HCT116 (cell line): ENCODE results near the gene POLR3GL. TPM values are rescaled to one million over a fixed set of nuclear protein-coding genes. Genes with fewer than 3 reads are reported as not detected.

Experiments
- ATAC-seq: fragments of 200-7000 bp; cut with Tn5 transposase; 2 replicates; pipeline ENCODE4 v1.9.1; 2020; ENCODE audit warnings: mild to moderate bottlenecking, moderate library complexity
- BruUV-seq: library from RNA; stranded (reverse); fragments of 400-500 nt; replicated peaks from 2 replicates; lab custom pipeline; 2021; lab: Mats Ljungman, UMichigan
- CTCF ChIA-PET: fragments of 300-600 bp; sonication (Branson Sonifier 250); formaldehyde crosslinking; loops from one replicate; lab custom pipeline; 2021; ENCODE audit warnings: antibody characterized with exemption; lab: Charles Lee
- POLR2A ChIA-PET: fragments of 300-600, 350-600 bp; sonication (Branson Sonifier 250); formaldehyde crosslinking; loops from one replicate; lab custom pipeline; 2021; ENCODE audit warnings: antibody characterized with exemption; lab: Charles Lee
- RAD21 ChIA-PET, 2 experiments: fragments of 300-600 bp; sonication (Branson Sonifier 250); formaldehyde crosslinking; loops; one replicate each; lab custom pipeline; 2023; ENCODE audit warnings: low total read pairs in 2 of 2; ENCODE audit not compliant: uncharacterized antibody in 2 of 2, unreplicated experiment in 2 of 2, low non-redundant PET in 1 of 2; lab: Charles Lee
- DNase-seq: peaks from one replicate; pipeline ENCODE4 v3.0.0-alpha.2; 2010; ENCODE audit warnings: low read depth, low spot score
- H2AFZ ChIP-seq: fragments of 200-600 bp; shearing (Covaris generic), sonication (generic); 2 replicates; pipeline ENCODE4 v1.6.1; 2017; ENCODE audit warnings: low read depth, mixed run types, mixed read lengths, antibody characterized with exemption, low read length; ENCODE audit not compliant: poor library complexity, severe bottlenecking
- H3K27ac ChIP-seq: 2 replicates; pipeline ENCODE4 v1.5.1; 2012; ENCODE audit warnings: low read depth, low read length
- H3K27me3 ChIP-seq: fragments of 200-600 bp; sonication (generic); 2 replicates; pipeline ENCODE4 v1.6.1; 2016; ENCODE audit warnings: mixed run types, low read length, mixed read lengths; ENCODE audit not compliant: insufficient read depth
- H3K36me3 ChIP-seq, 2 experiments: fragments of 200-500 bp in 1 of 2; fragments of 200-600 bp in 1 of 2; sonication (Bioruptor generic) in 1 of 2; sonication (generic) in 1 of 2; 2 replicates each; pipeline versions ENCODE4 v1.5.1 to v1.6.1; 2014 to 2016; ENCODE audit warnings: low read length in 2 of 2, inconsistent platforms in 1 of 2, mixed read lengths in 1 of 2, mixed run types in 1 of 2; ENCODE audit not compliant: insufficient read depth in 2 of 2, control insufficient read depth in 1 of 2
- H3K4me1 ChIP-seq, 2 experiments: fragments of 200-600 bp in 1 of 2; sonication (generic) in 1 of 2; 2 replicates each; pipeline versions ENCODE4 v1.5.1 to v1.6.1; 2012 to 2017; ENCODE audit warnings: low read length in 2 of 2, inconsistent platforms in 1 of 2, mild to moderate bottlenecking in 1 of 2, mixed read lengths in 1 of 2, mixed run types in 1 of 2, moderate library complexity in 1 of 2; ENCODE audit not compliant: insufficient read depth in 2 of 2, control insufficient read depth in 1 of 2
- H3K4me2 ChIP-seq: fragments of 200-600 bp; sonication (generic); 2 replicates; pipeline ENCODE4 v1.6.1; 2017; ENCODE audit warnings: mixed run types, low read length, mixed read lengths
- H3K4me3 ChIP-seq, 2 experiments: fragments of 200-600 bp in 1 of 2; sonication (generic) in 1 of 2; replicated peaks in 1 of 2; 2 replicates each; pipeline ENCODE4 v1.5.1; 2011 to 2016; ENCODE audit warnings: low read length in 2 of 2, control low read depth in 1 of 2, low read depth in 1 of 2, mild to moderate bottlenecking in 1 of 2, mixed read lengths in 1 of 2, mixed run types in 1 of 2
- H3K79me2 ChIP-seq: fragments of 200-600 bp; sonication (generic); 2 replicates; pipeline ENCODE4 v1.6.1; 2017; ENCODE audit warnings: mild to moderate bottlenecking, mixed run types, low read length, moderate library complexity, mixed read lengths; ENCODE audit not compliant: insufficient read depth
- H3K9ac ChIP-seq: fragments of 200-600 bp; sonication (generic); 2 replicates; pipeline ENCODE4 v1.6.1; 2016; ENCODE audit warnings: low read length, mixed read lengths
- H3K9me2 ChIP-seq: fragments of 200-600 bp; sonication (generic), shearing (Covaris generic); 2 replicates; pipeline ENCODE4 v1.6.1; 2017; ENCODE audit warnings: mixed run types, mild to moderate bottlenecking, moderate library complexity; ENCODE audit not compliant: insufficient read depth
- H3K9me3 ChIP-seq, 2 experiments: fragments of 200-500 bp in 1 of 2; fragments of 200-600 bp in 1 of 2; sonication (Bioruptor generic) in 1 of 2; sonication (generic) in 1 of 2; 2 replicates each; pipeline ENCODE4 v1.6.1; 2014 to 2017; ENCODE audit warnings: low read length in 2 of 2, mixed read lengths in 2 of 2, inconsistent platforms in 1 of 2, low read depth in 1 of 2, mild to moderate bottlenecking in 1 of 2, mixed run types in 1 of 2, moderate library complexity in 1 of 2; ENCODE audit not compliant: control insufficient read depth in 1 of 2, insufficient read depth in 1 of 2
- H4K20me1 ChIP-seq: fragments of 200-600 bp; sonication (generic), shearing (Covaris generic); 2 replicates; pipeline ENCODE4 v1.6.1; 2017; ENCODE audit warnings: mixed run types, mild to moderate bottlenecking, moderate library complexity; ENCODE audit not compliant: insufficient read depth
- POLR2A ChIP-seq: IDR thresholded peaks from 2 replicates; pipeline ENCODE4 v1.7.0; 2011; ENCODE audit warnings: borderline replicate concordance; ENCODE audit not compliant: insufficient read depth, insufficient read length; ENCODE audit errors: extremely low read depth
- POLR2AphosphoS5 ChIP-seq: IDR thresholded peaks from 2 replicates; pipeline ENCODE4 v1.6.1; 2011; ENCODE audit warnings: mild to moderate bottlenecking, low read depth, low read length, moderate library complexity
- SP1 ChIP-seq: IDR thresholded peaks from 2 replicates; pipeline ENCODE4 v1.6.1; 2012; ENCODE audit warnings: low read depth
- intact Hi-C: fragments of 100-400 bp; cut with micrococcal nuclease; formaldehyde crosslinking; loops from 2 replicates; pipeline ENCODE4 v1.10.0; 2022
- total RNA-seq: library from RNA; stranded (reverse); gene quantifications from one replicate; pipeline ENCODE4 v1.2.1, GENCODE V29; 2021; ENCODE audit not compliant: unreplicated experiment
- TF ChIP-seq, protein P1 (sequence below), 3 experiments: fragments of 200-600 bp in 1 of 3; sonication (generic) in 1 of 3; IDR thresholded peaks in 2 of 3; conservative IDR thresholded peaks in 1 of 3; 2 replicates each; pipeline ENCODE4 v1.5.1; 2012 to 2017; ENCODE audit warnings: low read depth in 2 of 3, low read length in 2 of 3, antibody characterized with exemption in 1 of 3, borderline replicate concordance in 1 of 3, control low read depth in 1 of 3, mild to moderate bottlenecking in 1 of 3, mixed read lengths in 1 of 3, mixed run types in 1 of 3, moderate library complexity in 1 of 3; ENCODE audit not compliant: insufficient read depth in 1 of 3
- TF ChIP-seq, protein P2 (sequence below): IDR thresholded peaks from 2 replicates; pipeline ENCODE4 v1.6.1; 2011; ENCODE audit warnings: mild to moderate bottlenecking, low read length, moderate library complexity; ENCODE audit not compliant: insufficient replicate concordance; ENCODE audit errors: extremely low read depth

POLR3GL gene
- total RNA-seq, 1 experiment from 2014 or later: 17.9 TPM

DNA sequence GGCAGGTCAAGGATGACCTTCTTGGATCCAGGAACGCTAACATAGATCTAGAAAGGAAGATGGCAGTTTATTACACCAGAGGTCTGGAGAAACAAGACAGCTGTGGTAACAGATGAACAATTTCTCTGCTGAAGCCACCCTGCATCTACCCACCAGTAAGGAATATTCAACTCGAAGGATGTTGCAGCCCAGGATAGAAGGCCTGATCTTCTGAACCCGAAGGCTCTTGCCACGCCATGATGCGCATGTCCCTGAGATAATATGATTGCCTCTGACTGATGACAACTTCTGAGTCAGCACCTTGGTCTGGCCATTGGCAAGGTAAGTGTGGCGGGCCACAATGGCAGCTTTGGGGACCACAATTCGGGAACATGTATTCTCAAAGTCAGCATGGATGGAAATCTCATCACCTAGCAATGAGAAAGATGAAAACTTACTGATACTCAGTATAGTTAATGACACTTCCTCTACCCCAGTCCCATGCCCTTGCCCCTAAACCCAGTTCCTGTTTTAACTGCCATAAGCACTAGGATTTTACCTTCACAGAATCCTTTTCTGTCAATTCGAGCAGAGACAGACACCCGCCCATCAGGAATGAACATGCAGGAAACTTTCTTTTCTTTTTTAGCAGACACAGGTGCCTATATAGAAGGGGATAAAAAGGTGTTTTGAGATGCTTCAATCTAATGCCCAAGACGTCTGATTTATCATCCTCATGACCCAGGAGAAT, 30.1 kb downstream of the POLR3GL start:
- H3K9ac ChIP-seq: no peak overlapping the region

More for the DNA sequence above, 30.1 kb downstream of the POLR3GL start:
- Histone ChIP-seq H3K79me2 (no peaks in the 10 kb centered on the region), H2AFZ (no peak overlapping the region), H3K9me2 (no peaks in the 10 kb centered on the region), H3K9me3 (no peaks in the 10 kb centered on the region), H3K36me3 (no peaks in the 10 kb centered on the region), H3K4me3 (no peak overlapping the region), H4K20me1 (no peaks in the 10 kb centered on the region), H3K27ac (no peak overlapping the region), H3K4me2 (no peak overlapping the region), H3K4me1 (peaks cover 2 to 5% of the 10 kb centered on the region in 2 experiments; a peak in 2 of 4 replicates), H3K27me3 (no peaks in the 10 kb centered on the region)
- no TSS peak for BruUV-seq
- TF ChIP-seq SP1: no peak
- TF ChIP-seq, protein P1, sequence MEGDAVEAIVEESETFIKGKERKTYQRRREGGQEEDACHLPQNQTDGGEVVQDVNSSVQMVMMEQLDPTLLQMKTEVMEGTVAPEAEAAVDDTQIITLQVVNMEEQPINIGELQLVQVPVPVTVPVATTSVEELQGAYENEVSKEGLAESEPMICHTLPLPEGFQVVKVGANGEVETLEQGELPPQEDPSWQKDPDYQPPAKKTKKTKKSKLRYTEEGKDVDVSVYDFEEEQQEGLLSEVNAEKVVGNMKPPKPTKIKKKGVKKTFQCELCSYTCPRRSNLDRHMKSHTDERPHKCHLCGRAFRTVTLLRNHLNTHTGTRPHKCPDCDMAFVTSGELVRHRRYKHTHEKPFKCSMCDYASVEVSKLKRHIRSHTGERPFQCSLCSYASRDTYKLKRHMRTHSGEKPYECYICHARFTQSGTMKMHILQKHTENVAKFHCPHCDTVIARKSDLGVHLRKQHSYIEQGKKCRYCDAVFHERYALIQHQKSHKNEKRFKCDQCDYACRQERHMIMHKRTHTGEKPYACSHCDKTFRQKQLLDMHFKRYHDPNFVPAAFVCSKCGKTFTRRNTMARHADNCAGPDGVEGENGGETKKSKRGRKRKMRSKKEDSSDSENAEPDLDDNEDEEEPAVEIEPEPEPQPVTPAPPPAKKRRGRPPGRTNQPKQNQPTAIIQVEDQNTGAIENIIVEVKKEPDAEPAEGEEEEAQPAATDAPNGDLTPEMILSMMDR (IDR thresholded peaks at IDR 0.05 in 2 of 3, conservative IDR thresholded peaks at IDR 0.05 in 1 of 3; ENCODE audit: borderline replicate concordance in 1 of 3, insufficient read depth in 1 of 3, low read depth in 2 of 3, low read length in 2 of 3): no peak
- no peak for TF ChIP-seq POLR2AphosphoS5
- TF ChIP-seq POLR2A: no peak
- TF ChIP-seq, protein P2, sequence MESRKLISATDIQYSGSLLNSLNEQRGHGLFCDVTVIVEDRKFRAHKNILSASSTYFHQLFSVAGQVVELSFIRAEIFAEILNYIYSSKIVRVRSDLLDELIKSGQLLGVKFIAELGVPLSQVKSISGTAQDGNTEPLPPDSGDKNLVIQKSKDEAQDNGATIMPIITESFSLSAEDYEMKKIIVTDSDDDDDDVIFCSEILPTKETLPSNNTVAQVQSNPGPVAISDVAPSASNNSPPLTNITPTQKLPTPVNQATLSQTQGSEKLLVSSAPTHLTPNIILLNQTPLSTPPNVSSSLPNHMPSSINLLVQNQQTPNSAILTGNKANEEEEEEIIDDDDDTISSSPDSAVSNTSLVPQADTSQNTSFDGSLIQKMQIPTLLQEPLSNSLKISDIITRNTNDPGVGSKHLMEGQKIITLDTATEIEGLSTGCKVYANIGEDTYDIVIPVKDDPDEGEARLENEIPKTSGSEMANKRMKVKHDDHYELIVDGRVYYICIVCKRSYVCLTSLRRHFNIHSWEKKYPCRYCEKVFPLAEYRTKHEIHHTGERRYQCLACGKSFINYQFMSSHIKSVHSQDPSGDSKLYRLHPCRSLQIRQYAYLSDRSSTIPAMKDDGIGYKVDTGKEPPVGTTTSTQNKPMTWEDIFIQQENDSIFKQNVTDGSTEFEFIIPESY: no peak
- intact Hi-C loops: no loop called here
- DNase-seq: no peak
- ATAC-seq: no peak
- POLR2A ChIA-PET: no interaction called here
- CTCF ChIA-PET: interaction anchor here (0.6 to 1.3 kb wide), 2 partner anchors 13 to 87 kb away, joined by 4 read pairs; no protein-coding TSS in a partner anchor
- RAD21 ChIA-PET: no interaction called here
